Mesenchymal stem cell (in vitro differentiated cells and primary cell): ENCODE measurements around the gene ZNF41.

Source experiments
- DNase-seq: peaks from one replicate; pipeline ENCODE4 v3.0.0-alpha.2; 2013
- H2AFZ ChIP-seq: one replicate; pipeline ENCODE4 v1.6.1; 2013; ENCODE audit warnings: low read depth, mild to moderate bottlenecking, control low read depth, inconsistent platforms, low read length, moderate library complexity
- H2AK5ac ChIP-seq: 2 replicates; pipeline ENCODE4 v1.6.1; 2013; ENCODE audit warnings: low read length, moderate library complexity, mild to moderate bottlenecking, inconsistent platforms; ENCODE audit not compliant: severe bottlenecking
- H2BK120ac ChIP-seq: one replicate; pipeline ENCODE4 v1.6.1; 2013; ENCODE audit warnings: low read depth, mild to moderate bottlenecking, inconsistent platforms, low read length, moderate library complexity
- H2BK12ac ChIP-seq, 2 experiments: one replicate each; pipeline ENCODE4 v1.6.1; 2013; ENCODE audit warnings: inconsistent platforms in 2 of 2, low read length in 2 of 2, mild to moderate bottlenecking in 2 of 2, moderate library complexity in 2 of 2, control low read depth in 1 of 2
- H2BK15ac ChIP-seq: one replicate; pipeline ENCODE4 v1.6.1; 2013; ENCODE audit warnings: mild to moderate bottlenecking, low read depth, inconsistent platforms; ENCODE audit not compliant: poor library complexity, severe bottlenecking
- H2BK5ac ChIP-seq: 2 replicates; pipeline ENCODE4 v1.6.1; 2013; ENCODE audit warnings: low read depth, mild to moderate bottlenecking, low read length, control low read depth, inconsistent platforms; ENCODE audit not compliant: poor library complexity, severe bottlenecking
- H3K14ac ChIP-seq, 2 experiments: one replicate each; pipeline ENCODE4 v1.6.1; 2013; ENCODE audit warnings: inconsistent platforms in 2 of 2, low read length in 2 of 2, control low read depth in 1 of 2, mild to moderate bottlenecking in 1 of 2, moderate library complexity in 1 of 2
- H3K18ac ChIP-seq, 2 experiments: one replicate each; pipeline ENCODE4 v1.6.1; 2013; ENCODE audit warnings: inconsistent platforms in 2 of 2, low read length in 2 of 2, control low read depth in 1 of 2, low read depth in 1 of 2, mild to moderate bottlenecking in 1 of 2
- H3K23ac ChIP-seq, 2 experiments: one replicate each; pipeline ENCODE4 v1.6.1; 2013; ENCODE audit warnings: inconsistent platforms in 2 of 2, low read length in 2 of 2, mild to moderate bottlenecking in 2 of 2, moderate library complexity in 2 of 2, control low read depth in 1 of 2
- H3K27ac ChIP-seq: 2 replicates; pipeline ENCODE4 v1.5.1; 2013; ENCODE audit warnings: mild to moderate bottlenecking, moderate library complexity, low read length, control low read depth, inconsistent platforms; ENCODE audit not compliant: poor library complexity, severe bottlenecking
- H3K27me3 ChIP-seq, 2 experiments: 2 replicates each; pipeline versions ENCODE4 v1.6.1 to v1.7.0; 2013; ENCODE audit warnings: low read length in 2 of 2, mild to moderate bottlenecking in 2 of 2, moderate library complexity in 2 of 2, control low read depth in 1 of 2, inconsistent platforms in 1 of 2; ENCODE audit not compliant: control insufficient read depth in 1 of 2, insufficient read depth in 1 of 2
- H3K36me3 ChIP-seq, 2 experiments: 2 replicates each; pipeline versions ENCODE4 v1.6.1 to v1.7.0; 2013; ENCODE audit warnings: low read length in 2 of 2, control low read depth in 1 of 2, inconsistent platforms in 1 of 2, low read depth in 1 of 2, mild to moderate bottlenecking in 1 of 2; ENCODE audit not compliant: insufficient read depth in 2 of 2, control insufficient read depth in 1 of 2
- H3K4ac ChIP-seq, 2 experiments: one replicate each; pipeline ENCODE4 v1.6.1; 2013; ENCODE audit warnings: inconsistent platforms in 2 of 2, low read length in 2 of 2, mild to moderate bottlenecking in 2 of 2, moderate library complexity in 2 of 2, control low read depth in 1 of 2, low read depth in 1 of 2
- H3K4me1 ChIP-seq: 2 replicates; pipeline ENCODE4 v1.6.1; 2013; ENCODE audit warnings: low read depth, low read length, control low read depth; ENCODE audit not compliant: control insufficient read depth, insufficient read depth
- H3K4me2 ChIP-seq: 2 replicates; pipeline ENCODE4 v1.6.1; 2013; ENCODE audit warnings: low read length, mild to moderate bottlenecking, inconsistent platforms; ENCODE audit not compliant: poor library complexity, severe bottlenecking
- H3K4me3 ChIP-seq, 2 experiments: 2 replicates each; pipeline versions ENCODE4 v1.5.1 to v1.7.0; 2013; ENCODE audit warnings: low read length in 2 of 2, mild to moderate bottlenecking in 2 of 2, control low read depth in 1 of 2, low read depth in 1 of 2; ENCODE audit not compliant: insufficient read depth in 1 of 2
- H3K79me1 ChIP-seq: replicated peaks from 2 replicates; pipeline ENCODE4 v1.6.1; 2013; ENCODE audit warnings: mild to moderate bottlenecking, control low read depth, low read length, inconsistent platforms; ENCODE audit not compliant: poor library complexity, severe bottlenecking
- H3K9ac ChIP-seq: 2 replicates; pipeline ENCODE4 v1.7.0; 2013; ENCODE audit warnings: mild to moderate bottlenecking, low read length, moderate library complexity
- H3K9me3 ChIP-seq: 2 replicates; pipeline ENCODE4 v1.7.0; 2013; ENCODE audit warnings: mild to moderate bottlenecking, low read length; ENCODE audit not compliant: control insufficient read depth
- H4K8ac ChIP-seq: one replicate; pipeline ENCODE4 v1.6.1; 2013; ENCODE audit warnings: inconsistent platforms, mild to moderate bottlenecking, low read length, moderate library complexity
- H4K91ac ChIP-seq: one replicate; pipeline ENCODE4 v1.6.1; 2013; ENCODE audit warnings: mild to moderate bottlenecking, low read length, inconsistent platforms
- WGBS: methylation state at CpG from one replicate; pipeline ENCODE4 v1.1.7; 2013; ENCODE audit warnings: mixed read lengths; 5-methylcytosine and 5-hydroxymethylcytosine counted together

The ZNF41 gene

GRCh38 chrX:47422444-47422843 is 60.6 kb downstream of the ZNF41 start:
- Histone ChIP-seq H2BK15ac (no peak overlapping the region), H3K27me3 (no peaks in the 10 kb centered on the region), H3K4me1 (no peaks in the 10 kb centered on the region), H2AFZ (no peak overlapping the region), H3K14ac (no peak overlapping the region), H2BK120ac (no peak overlapping the region), H4K91ac (no peak overlapping the region), H4K8ac (no peak overlapping the region), H3K79me1 (no peaks in the 10 kb centered on the region), H3K23ac (no peak overlapping the region), H2BK12ac (no peak overlapping the region), H3K18ac (no peak overlapping the region), H3K4ac (no peak overlapping the region), H3K4me3 (no peak overlapping the region), H2BK5ac (no peak overlapping the region), H2AK5ac (no peak overlapping the region), H3K4me2 (no peak overlapping the region), H3K36me3 (no peaks in the 10 kb centered on the region), H3K9ac (no peak overlapping the region), H3K27ac (no peak overlapping the region), H3K9me3 (peaks cover 45% of the 10 kb centered on the region)
- WGBS = no CpG with 5 or more reads among the region's 2 CpGs
- DNase-seq = no peak

- no peak overlapping the region for H4K8ac ChIP-seq
- no peak overlapping the region for H4K91ac ChIP-seq
- H2BK12ac ChIP-seq = no peak overlapping the region
- peaks cover 51% of the 10 kb centered on the region for H3K9me3 ChIP-seq
- no peak for DNase-seq
- no peak overlapping the region for H3K18ac ChIP-seq
- H2BK5ac ChIP-seq = no peak overlapping the region
- H3K36me3 ChIP-seq = no peaks in the 10 kb centered on the region
- H3K27me3 ChIP-seq = no peaks in the 10 kb centered on the region
- H3K4ac ChIP-seq = no peak overlapping the region
- H3K79me1 ChIP-seq = no peaks in the 10 kb centered on the region
- no peaks in the 10 kb centered on the region for H3K4me1 ChIP-seq
- H2AK5ac ChIP-seq = no peak overlapping the region
- H3K27ac ChIP-seq = no peak overlapping the region
- no peak overlapping the region for H3K4me2 ChIP-seq
- 56% methylated on average over 4 of the region's 5 CpGs for WGBS
- no peak overlapping the region for H3K23ac ChIP-seq
- H3K4me3 ChIP-seq = no peak overlapping the region
- H3K14ac ChIP-seq = no peak overlapping the region
- no peak overlapping the region for H2AFZ ChIP-seq
- no peak overlapping the region for H2BK15ac ChIP-seq
- no peak overlapping the region for H3K9ac ChIP-seq
- H2BK120ac ChIP-seq = no peak overlapping the region
Observed at GRCh38 chrX:47420962-47421361, 62.1 kb downstream of the ZNF41 start.

GRCh38 chrX:47420265-47420664 is 62.8 kb downstream of the ZNF41 start:
- Histone ChIP-seq H4K91ac (no peak overlapping the region), H3K27me3 (no peaks in the 10 kb centered on the region), H3K79me1 (no peaks in the 10 kb centered on the region), H2BK120ac (no peak overlapping the region), H3K4me2 (no peak overlapping the region), H2AK5ac (no peak overlapping the region), H2AFZ (no peak overlapping the region), H3K4me3 (no peak overlapping the region), H3K36me3 (no peaks in the 10 kb centered on the region), H3K9ac (no peak overlapping the region), H3K4me1 (no peaks in the 10 kb centered on the region), H3K23ac (no peak overlapping the region), H2BK12ac (no peak overlapping the region), H3K9me3 (peaks cover 52% of the 10 kb centered on the region), H3K18ac (no peak overlapping the region), H3K14ac (no peak overlapping the region), H3K4ac (no peak overlapping the region), H2BK5ac (no peak overlapping the region), H3K27ac (no peak overlapping the region), H2BK15ac (no peak overlapping the region), H4K8ac (no peak overlapping the region)
- no peak for DNase-seq
- WGBS = 86% methylated on average over 4 of the region's 4 CpGs

DNA sequence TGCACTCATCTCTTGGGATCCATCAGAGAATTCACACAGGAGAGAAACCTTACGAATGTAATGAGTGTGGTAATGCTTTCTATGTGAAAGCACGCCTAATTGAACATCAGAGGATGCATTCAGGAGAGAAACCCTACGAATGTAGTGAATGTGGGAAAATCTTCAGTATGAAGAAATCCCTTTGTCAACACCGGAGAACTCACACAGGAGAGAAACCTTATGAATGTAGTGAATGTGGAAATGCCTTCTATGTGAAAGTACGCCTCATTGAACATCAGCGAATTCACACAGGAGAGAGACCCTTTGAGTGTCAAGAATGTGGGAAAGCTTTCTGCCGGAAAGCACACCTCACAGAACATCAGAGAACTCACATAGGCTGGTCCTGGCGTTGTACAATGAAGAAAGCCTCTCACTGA is 69.8 kb downstream of the ZNF41 start:
- no peak overlapping the region for H3K14ac ChIP-seq
- 71% methylated on average over 8 of the region's 8 CpGs for WGBS
- DNase-seq = no peak

More for the DNA sequence above, 69.8 kb downstream of the ZNF41 start:
- H2AFZ ChIP-seq = no peak overlapping the region
- no peak overlapping the region for H3K27ac ChIP-seq
- H2BK12ac ChIP-seq = no peak overlapping the region
- H4K91ac ChIP-seq = no peak overlapping the region
- no peak overlapping the region for H3K4ac ChIP-seq
- H3K4me1 ChIP-seq = no peaks in the 10 kb centered on the region
- no peaks in the 10 kb centered on the region for H3K36me3 ChIP-seq
- H2AK5ac ChIP-seq = no peak overlapping the region
- no peaks in the 10 kb centered on the region for H3K27me3 ChIP-seq
- H3K79me1 ChIP-seq = no peaks in the 10 kb centered on the region
- no peak overlapping the region for H3K9ac ChIP-seq
- H2BK120ac ChIP-seq = no peak overlapping the region
- no peak overlapping the region for H2BK15ac ChIP-seq
- H2BK5ac ChIP-seq = no peak overlapping the region
- H3K9me3 ChIP-seq = peaks cover 78% of the 10 kb centered on the region
- H4K8ac ChIP-seq = no peak overlapping the region
- H3K23ac ChIP-seq = no peak overlapping the region
- H3K4me3 ChIP-seq = no peak overlapping the region
- H3K18ac ChIP-seq = no peak overlapping the region
- H3K4me2 ChIP-seq = no peak overlapping the region
